ENCODE results near the gene CUL4A. TPM values are rescaled to one million over a fixed set of nuclear protein-coding genes. Genes with fewer than 3 reads are reported as not detected.

Gene CUL4A
- total RNA-seq, 1 donor from 2014 or later = 95.1 TPM

DNA sequence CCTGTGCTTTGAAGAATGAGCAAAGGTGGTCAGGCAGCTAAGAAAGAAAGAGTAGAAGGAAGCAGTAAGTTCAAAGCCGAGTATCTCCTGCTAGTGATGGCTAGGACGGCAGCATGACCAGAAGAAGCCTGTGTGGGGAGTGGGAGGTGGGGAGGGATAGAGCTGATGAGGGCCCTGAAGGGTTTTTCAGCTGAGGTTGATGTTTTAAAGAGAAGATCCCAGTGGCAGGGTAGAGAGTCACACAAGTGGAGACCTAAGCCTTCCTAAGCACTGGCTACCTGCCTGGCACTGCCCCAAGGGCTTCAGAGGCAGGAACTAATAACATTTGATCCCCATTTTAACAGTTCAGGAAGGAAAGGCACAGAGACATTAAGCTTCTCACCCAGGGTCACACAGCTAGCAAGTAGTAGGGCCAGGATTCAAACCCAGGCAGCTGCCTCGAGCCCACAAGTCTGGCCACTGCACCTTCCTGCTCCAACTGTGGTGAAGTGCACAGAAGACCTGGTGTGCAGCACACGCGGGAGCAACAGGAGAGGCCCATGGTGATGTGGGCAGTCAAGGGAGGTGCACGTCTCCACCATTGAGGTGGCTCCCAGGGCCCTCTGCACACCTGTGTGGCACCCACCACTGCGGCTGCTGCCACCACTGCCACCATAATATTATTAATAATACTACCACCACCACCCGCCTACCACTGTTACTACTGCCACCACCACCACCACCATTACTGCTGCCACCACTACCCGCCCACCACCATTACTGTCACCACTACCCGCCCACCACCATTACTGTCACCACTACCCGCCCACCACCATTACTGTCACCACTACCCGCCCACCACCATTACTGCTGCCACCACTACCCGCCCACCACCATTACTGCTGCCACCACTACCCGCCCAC is 22.1 kb downstream of the CUL4A start:
- Mint-ChIP-seq H3K9me3 (no peaks in the 10 kb centered on the region), H3K36me3 (peaks cover 18% of the 10 kb centered on the region), H3K4me1 (no peaks in the 10 kb centered on the region), H3K4me3 (no peak overlapping the region), H3K27ac (no peak overlapping the region), H3K27me3 (ENCODE audit: insufficient read depth, low read depth) (no peaks in the 10 kb centered on the region)
- Histone ChIP-seq H3K27ac (no peak overlapping the region), H3K4me1 (no peaks in the 10 kb centered on the region), H3K9me3 (ENCODE audit: low read depth) (no peaks in the 10 kb centered on the region), H3K36me3 (no peaks in the 10 kb centered on the region), H3K79me2 (ENCODE audit: low read depth) (peaks cover 3% of the 10 kb centered on the region), H3K27me3 (no peaks in the 10 kb centered on the region), H3F3A (ENCODE audit: low read depth) (no peaks in the 10 kb centered on the region), H3K9ac (no peak overlapping the region), H4K20me1 (ENCODE audit: low read depth) (no peaks in the 10 kb centered on the region), H3K4me3 (no peak overlapping the region), H3K4me2 (no peak overlapping the region), H2AFZ (replicated peaks) (no peak overlapping the region)
- no peak for DNase-seq (ENCODE audit: low spot score)
- TF ChIP-seq EZH2 (IDR thresholded peaks at IDR 0.05) = no peak
- TF ChIP-seq, protein P1, sequence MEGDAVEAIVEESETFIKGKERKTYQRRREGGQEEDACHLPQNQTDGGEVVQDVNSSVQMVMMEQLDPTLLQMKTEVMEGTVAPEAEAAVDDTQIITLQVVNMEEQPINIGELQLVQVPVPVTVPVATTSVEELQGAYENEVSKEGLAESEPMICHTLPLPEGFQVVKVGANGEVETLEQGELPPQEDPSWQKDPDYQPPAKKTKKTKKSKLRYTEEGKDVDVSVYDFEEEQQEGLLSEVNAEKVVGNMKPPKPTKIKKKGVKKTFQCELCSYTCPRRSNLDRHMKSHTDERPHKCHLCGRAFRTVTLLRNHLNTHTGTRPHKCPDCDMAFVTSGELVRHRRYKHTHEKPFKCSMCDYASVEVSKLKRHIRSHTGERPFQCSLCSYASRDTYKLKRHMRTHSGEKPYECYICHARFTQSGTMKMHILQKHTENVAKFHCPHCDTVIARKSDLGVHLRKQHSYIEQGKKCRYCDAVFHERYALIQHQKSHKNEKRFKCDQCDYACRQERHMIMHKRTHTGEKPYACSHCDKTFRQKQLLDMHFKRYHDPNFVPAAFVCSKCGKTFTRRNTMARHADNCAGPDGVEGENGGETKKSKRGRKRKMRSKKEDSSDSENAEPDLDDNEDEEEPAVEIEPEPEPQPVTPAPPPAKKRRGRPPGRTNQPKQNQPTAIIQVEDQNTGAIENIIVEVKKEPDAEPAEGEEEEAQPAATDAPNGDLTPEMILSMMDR (IDR thresholded peaks at IDR 0.05) = no peak
- TF ChIP-seq EZH2phosphoT487 (IDR thresholded peaks at IDR 0.05) = no peak

DNA sequence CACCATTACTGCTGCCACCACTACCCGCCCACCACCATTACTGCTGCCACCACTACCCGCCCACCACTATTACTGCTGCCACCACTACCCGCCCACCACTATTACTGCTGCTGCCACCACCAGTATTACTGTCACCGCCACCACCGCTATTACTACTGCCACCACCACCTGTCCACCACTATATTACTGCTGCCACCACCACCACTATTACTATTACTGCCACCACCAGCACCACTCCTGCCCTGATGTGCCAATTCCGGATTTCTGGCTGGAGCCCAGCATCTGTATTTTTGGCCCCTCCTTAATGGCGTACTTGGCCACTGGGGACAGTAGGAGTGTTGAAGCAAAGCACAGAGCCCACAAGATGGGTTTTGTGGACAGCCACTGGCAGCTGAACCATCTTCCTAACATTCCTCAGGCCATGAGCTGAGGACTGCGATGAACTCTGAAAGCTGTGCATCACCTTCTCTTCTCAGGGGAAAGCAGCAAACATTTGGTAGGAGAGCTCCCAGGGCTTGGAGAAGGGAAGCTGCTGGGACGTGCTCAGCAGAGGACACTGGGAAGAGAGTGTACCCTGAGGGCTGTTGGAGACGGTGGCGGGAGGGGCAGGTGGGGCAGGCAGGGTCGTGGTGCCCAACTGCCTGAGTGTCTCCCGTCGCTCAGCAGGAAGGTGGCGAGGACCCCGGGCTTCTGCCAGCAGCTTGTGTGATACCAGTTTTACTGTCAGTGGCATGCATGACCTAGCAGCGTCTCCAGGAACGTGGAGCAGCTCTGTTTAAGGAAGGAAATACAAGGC is 23.0 kb downstream of the CUL4A start:
- peaks cover 15% of the 10 kb centered on the region for H3K36me3 Mint-ChIP-seq
- no peaks in the 10 kb centered on the region for H3K4me1 ChIP-seq

DNA sequence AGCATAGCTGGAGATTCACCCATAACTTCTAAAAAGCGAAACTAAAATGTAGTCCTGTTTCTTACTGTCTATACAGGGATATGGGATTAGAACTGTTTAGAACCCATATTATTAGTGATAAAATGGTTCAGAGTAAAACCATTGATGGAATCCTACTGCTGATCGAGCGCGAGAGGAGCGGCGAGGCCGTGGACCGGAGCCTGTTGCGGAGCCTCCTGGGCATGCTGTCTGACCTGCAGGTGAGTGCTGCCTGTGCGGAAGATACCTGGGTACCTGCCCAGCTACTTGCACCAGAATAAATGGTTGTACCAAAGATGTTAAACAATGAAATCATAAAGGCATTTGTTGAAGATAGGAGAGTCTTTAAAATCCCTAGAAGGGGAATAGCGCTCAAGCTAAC is 23.7 kb downstream of the CUL4A start:
- Histone ChIP-seq H3K9ac (no peak overlapping the region), H4K20me1 (ENCODE audit: low read depth) (no peaks in the 10 kb centered on the region), H3K4me2 (no peak overlapping the region), H3K79me2 (ENCODE audit: low read depth) (no peaks in the 10 kb centered on the region), H3K27me3 (no peaks in the 10 kb centered on the region), H3K36me3 (no peaks in the 10 kb centered on the region), H3K4me1 (no peaks in the 10 kb centered on the region), H3F3A (ENCODE audit: low read depth) (no peaks in the 10 kb centered on the region), H2AFZ (replicated peaks) (no peak overlapping the region), H3K4me3 (no peak overlapping the region), H3K27ac (no peak overlapping the region), H3K9me3 (ENCODE audit: low read depth) (no peaks in the 10 kb centered on the region)
- TF ChIP-seq EZH2 (IDR thresholded peaks at IDR 0.05) = no peak
- TF ChIP-seq, protein P1 (IDR thresholded peaks at IDR 0.05) = no peak
- TF ChIP-seq EZH2phosphoT487 (IDR thresholded peaks at IDR 0.05) = no peak
- H3K27me3 Mint-ChIP-seq (ENCODE audit: insufficient read depth, low read depth) = no peaks in the 10 kb centered on the region
- H3K9me3 Mint-ChIP-seq = no peaks in the 10 kb centered on the region
- H3K27ac Mint-ChIP-seq = no peak overlapping the region
- H3K4me1 Mint-ChIP-seq = no peaks in the 10 kb centered on the region
- peaks cover 13% of the 10 kb centered on the region for H3K36me3 Mint-ChIP-seq
- H3K4me3 Mint-ChIP-seq = no peak overlapping the region
- no peak for DNase-seq (ENCODE audit: low spot score)

More for the DNA sequence above, 23.0 kb downstream of the CUL4A start:
- Mint-ChIP-seq H3K4me3 (no peak overlapping the region), H3K27ac (no peak overlapping the region), H3K9me3 (no peaks in the 10 kb centered on the region), H3K27me3 (ENCODE audit: insufficient read depth, low read depth) (no peaks in the 10 kb centered on the region), H3K4me1 (no peaks in the 10 kb centered on the region)
- Histone ChIP-seq H3F3A (ENCODE audit: low read depth) (no peaks in the 10 kb centered on the region), H3K4me2 (no peak overlapping the region), H3K9ac (no peak overlapping the region), H3K36me3 (no peaks in the 10 kb centered on the region), H2AFZ (replicated peaks) (no peak overlapping the region), H3K27me3 (no peaks in the 10 kb centered on the region), H3K9me3 (ENCODE audit: low read depth) (no peaks in the 10 kb centered on the region), H3K4me3 (no peak overlapping the region), H3K79me2 (ENCODE audit: low read depth) (no peaks in the 10 kb centered on the region), H4K20me1 (ENCODE audit: low read depth) (no peaks in the 10 kb centered on the region), H3K27ac (no peak overlapping the region)
- TF ChIP-seq, protein P1 (IDR thresholded peaks at IDR 0.05) = no peak
- TF ChIP-seq EZH2phosphoT487 (IDR thresholded peaks at IDR 0.05) (no peak), EZH2 (IDR thresholded peaks at IDR 0.05) (no peak)
- no peak for DNase-seq (ENCODE audit: low spot score)

Data from neural progenitor cell (in vitro differentiated cells).